ENCODE measurements around the gene PMM2.
"Not testable (repeated sequence)": the region's sequence is repeated elsewhere in the genome, so short reads cannot be mapped to it uniquely, and the experiment has no call there.

The PMM2 gene

GRCh38 chr16:8797364-8798173 lies at the start of gene PMM2, which contains the start of gene TMEM186:
Gene PMM2, plus strand, starts transcription at chr16:8797839. Its CDS starts 44 bp downstream, at chr16:8797883.
Gene TMEM186, minus strand, starts transcription at chr16:8797639. Its CDS starts 25 bp downstream, at chr16:8797614.
- peak; percentile 95 to 96 for DNase-seq (ENCODE audit: low read depth in 2 of 2)
- TF ChIP-seq CTCF (IDR thresholded peaks at IDR 0.05; ENCODE audit: low read depth, low read length) = no peak
- peak within 1 kb of the TSS; percentile 85 to 98 for H3K4me3 ChIP-seq (replicated peaks in 1 of 2; ENCODE audit: low read depth in 2 of 2, low read length in 2 of 2)

GRCh38 chr16:8748944-8749343 lies 48.7 kb upstream of the PMM2 start:
- H3K4me3 ChIP-seq (replicated peaks in 1 of 2; ENCODE audit: low read depth in 2 of 2, low read length in 2 of 2); DNase-seq (ENCODE audit: low read depth in 2 of 2): not testable (repeated sequence)

- TF ChIP-seq CTCF (IDR thresholded peaks at IDR 0.05; ENCODE audit: low read depth, low read length) = no peak
- peak; percentile 66 to 75 for DNase-seq (ENCODE audit: low read depth in 2 of 2)
- no peak overlapping the region for H3K4me3 ChIP-seq (replicated peaks in 1 of 2; ENCODE audit: low read depth in 2 of 2, low read length in 2 of 2)
Measured at GRCh38 chr16:8751481-8752311, 45.9 kb upstream of the PMM2 start.

- no peak for DNase-seq (ENCODE audit: low read depth in 2 of 2)
- H3K4me3 ChIP-seq (replicated peaks in 1 of 2; ENCODE audit: low read depth in 2 of 2, low read length in 2 of 2) = no peak overlapping the region
- no peak for TF ChIP-seq CTCF (IDR thresholded peaks at IDR 0.05; ENCODE audit: low read depth, low read length)
Measured at GRCh38 chr16:8752706-8753105, 44.9 kb upstream of the PMM2 start.

- DNase-seq (ENCODE audit: low read depth in 2 of 2) = no peak
- TF ChIP-seq CTCF (IDR thresholded peaks at IDR 0.05; ENCODE audit: low read depth, low read length) = no peak
- H3K4me3 ChIP-seq (replicated peaks in 1 of 2; ENCODE audit: low read depth in 2 of 2, low read length in 2 of 2) = no peak overlapping the region
Measured at GRCh38 chr16:8753416-8754054, 44.1 kb upstream of the PMM2 start.

GRCh38 chr16:8756755-8757154 lies 40.9 kb upstream of the PMM2 start:
- TF ChIP-seq CTCF (IDR thresholded peaks at IDR 0.05; ENCODE audit: low read depth, low read length) = no peak
- DNase-seq (ENCODE audit: low read depth in 2 of 2) = no peak
- no peak overlapping the region for H3K4me3 ChIP-seq (replicated peaks in 1 of 2; ENCODE audit: low read depth in 2 of 2, low read length in 2 of 2)

GRCh38 chr16:8758022-8758421 lies 39.6 kb upstream of the PMM2 start:
- no peak for TF ChIP-seq CTCF (IDR thresholded peaks at IDR 0.05; ENCODE audit: low read depth, low read length)
- no peak overlapping the region for H3K4me3 ChIP-seq (replicated peaks in 1 of 2; ENCODE audit: low read depth in 2 of 2, low read length in 2 of 2)
- DNase-seq (ENCODE audit: low read depth in 2 of 2) = no peak

Measured in cardiac fibroblast (primary cell).